Measurements from ENCODE around the gene CPNE5. TPM values are rescaled to one million over a fixed set of nuclear protein-coding genes. Genes with fewer than 3 reads are reported as not detected.

The CPNE5 gene
- total RNA-seq, 3 donors from 2014 or later (not counting 1 experiment from before 2014, with no cell fraction given) = 1.2 to 8.5 (median 2.0) TPM

DNA sequence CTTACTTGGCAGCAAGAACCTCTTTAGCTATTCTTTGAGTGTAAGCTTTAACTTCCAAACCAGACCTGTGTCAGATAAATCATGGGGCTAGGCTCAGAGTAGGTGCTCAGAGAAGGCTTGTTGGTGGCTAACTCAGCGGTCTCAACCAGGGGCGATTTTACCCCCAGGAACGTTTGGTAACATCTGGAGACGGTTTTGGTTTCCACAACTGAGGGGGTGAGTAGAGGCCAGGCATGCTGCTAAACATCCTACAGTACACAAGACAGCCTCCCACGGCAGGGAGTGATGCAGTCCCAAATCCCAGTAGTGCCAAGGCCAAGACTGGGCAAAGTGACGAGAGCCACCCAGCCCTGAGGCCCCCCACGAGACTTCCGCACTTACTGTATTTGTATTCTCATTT lies 82.5 kb downstream of the CPNE5 start:
- Histone ChIP-seq H3K36me3 (ENCODE audit: control insufficient read depth, insufficient read depth, low read length) (no peaks in the 10 kb centered on the region), H3K9me3 (ENCODE audit: control insufficient read depth, insufficient read depth, low read length) (no peaks in the 10 kb centered on the region), H3K4me1 (ENCODE audit: control insufficient read depth, insufficient read depth, low read length) (peaks cover 72% of the 10 kb centered on the region), H3K27me3 (ENCODE audit: control insufficient read depth, insufficient read depth, low read length) (no peaks in the 10 kb centered on the region), H3K4me3 (ENCODE audit: low read length) (peak overlapping the region; percentile 7), H3K27ac (ENCODE audit: low read length) (peak overlapping the region; percentile 72)
- H3K9me3 Mint-ChIP-seq = no peaks in the 10 kb centered on the region
- no peaks in the 10 kb centered on the region for H3K36me3 Mint-ChIP-seq
- peak overlapping the region; percentile 81 to 92 for H3K27ac Mint-ChIP-seq
- DNase-seq (no peak), ATAC-seq (no peak)
- peaks cover 34 to 47% of the 10 kb centered on the region in 2 donors for H3K4me1 Mint-ChIP-seq
- H3K27me3 Mint-ChIP-seq (ENCODE audit: low read depth in 2 of 2) = peaks cover 0 to 6% of the 10 kb centered on the region in 2 donors
- TF ChIP-seq, protein P1, sequence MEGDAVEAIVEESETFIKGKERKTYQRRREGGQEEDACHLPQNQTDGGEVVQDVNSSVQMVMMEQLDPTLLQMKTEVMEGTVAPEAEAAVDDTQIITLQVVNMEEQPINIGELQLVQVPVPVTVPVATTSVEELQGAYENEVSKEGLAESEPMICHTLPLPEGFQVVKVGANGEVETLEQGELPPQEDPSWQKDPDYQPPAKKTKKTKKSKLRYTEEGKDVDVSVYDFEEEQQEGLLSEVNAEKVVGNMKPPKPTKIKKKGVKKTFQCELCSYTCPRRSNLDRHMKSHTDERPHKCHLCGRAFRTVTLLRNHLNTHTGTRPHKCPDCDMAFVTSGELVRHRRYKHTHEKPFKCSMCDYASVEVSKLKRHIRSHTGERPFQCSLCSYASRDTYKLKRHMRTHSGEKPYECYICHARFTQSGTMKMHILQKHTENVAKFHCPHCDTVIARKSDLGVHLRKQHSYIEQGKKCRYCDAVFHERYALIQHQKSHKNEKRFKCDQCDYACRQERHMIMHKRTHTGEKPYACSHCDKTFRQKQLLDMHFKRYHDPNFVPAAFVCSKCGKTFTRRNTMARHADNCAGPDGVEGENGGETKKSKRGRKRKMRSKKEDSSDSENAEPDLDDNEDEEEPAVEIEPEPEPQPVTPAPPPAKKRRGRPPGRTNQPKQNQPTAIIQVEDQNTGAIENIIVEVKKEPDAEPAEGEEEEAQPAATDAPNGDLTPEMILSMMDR (IDR thresholded peaks at IDR 0.05) = no peak
- peak overlapping the region; percentile 28 for H3K4me3 Mint-ChIP-seq
- 84% methylated on average over 7 of the region's 8 CpGs for WGBS (ENCODE audit: insufficient coverage)
- intact Hi-C loops (cut with micrococcal nuclease) = loop anchor here (5.0 kb wide), 1 partner anchor 334 kb away; no protein-coding TSS in a partner anchor

DNA sequence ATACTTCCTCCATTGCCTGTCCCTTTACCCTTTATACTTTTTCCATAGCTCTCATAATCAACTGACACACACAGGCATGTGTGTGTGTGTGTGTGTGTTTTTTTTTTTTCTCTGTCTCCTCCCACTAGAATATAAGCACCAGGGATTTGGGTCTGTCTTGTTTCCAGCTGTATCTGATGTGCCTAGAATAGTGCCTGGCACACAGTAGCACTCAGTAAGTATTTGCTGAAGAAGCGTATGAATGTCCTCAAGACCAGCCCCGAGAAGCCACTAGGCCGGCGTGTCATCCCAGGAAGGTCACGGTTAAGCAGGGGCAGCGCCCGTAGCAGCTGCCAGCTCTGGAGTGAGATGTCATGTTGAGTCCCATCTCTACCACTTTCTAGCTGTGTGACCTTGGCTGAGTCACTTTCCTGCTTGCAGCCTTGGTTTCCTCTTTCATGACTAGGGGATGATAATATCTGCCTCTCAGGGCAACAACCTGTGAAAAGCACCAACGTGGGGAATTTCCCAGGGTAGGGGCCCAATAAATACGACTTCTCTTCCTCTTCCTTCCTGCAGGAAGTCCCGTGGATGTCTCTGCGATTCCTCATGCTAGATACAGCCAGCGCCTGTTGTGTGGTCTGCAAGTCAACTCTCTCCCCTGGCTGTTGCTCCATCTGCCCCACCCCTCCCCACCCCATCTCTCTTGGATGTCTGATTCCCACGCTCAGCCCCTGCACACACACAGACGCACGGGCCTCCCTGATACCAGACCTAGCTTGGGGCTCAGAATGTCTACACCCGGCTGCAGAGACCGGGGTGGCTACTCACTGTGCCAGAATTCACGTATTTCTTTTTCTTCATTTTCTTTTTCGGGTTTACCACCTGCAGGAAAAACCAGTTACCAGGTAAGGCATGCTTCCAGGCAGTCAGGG lies 83.6 kb downstream of the CPNE5 start:
- Mint-ChIP-seq H3K36me3 (no peaks in the 10 kb centered on the region), H3K27ac (peak overlapping the region; percentile 81 to 92), H3K4me3 (peak overlapping the region; percentile 49), H3K27me3 (ENCODE audit: low read depth in 2 of 2) (peaks cover 0 to 6% of the 10 kb centered on the region in 2 donors), H3K9me3 (no peaks in the 10 kb centered on the region), H3K4me1 (peaks cover 34 to 47% of the 10 kb centered on the region in 2 donors)
- peaks cover 1% of the 10 kb centered on the region for H3K9me3 ChIP-seq (ENCODE audit: control insufficient read depth, insufficient read depth, low read length)
- H3K27me3 ChIP-seq (ENCODE audit: control insufficient read depth, insufficient read depth, low read length) = no peaks in the 10 kb centered on the region
- WGBS (ENCODE audit: insufficient coverage) = 23% methylated on average over 19 of the region's 19 CpGs
- H3K4me1 ChIP-seq (ENCODE audit: control insufficient read depth, insufficient read depth, low read length) = peaks cover 78% of the 10 kb centered on the region
- H3K36me3 ChIP-seq (ENCODE audit: control insufficient read depth, insufficient read depth, low read length) = no peaks in the 10 kb centered on the region
- DNase-seq = peak; percentile 44 to 93
- peak overlapping the region; percentile 7 for H3K4me3 ChIP-seq (ENCODE audit: low read length)
- H3K27ac ChIP-seq (ENCODE audit: low read length) = peak overlapping the region; percentile 72
- peak; percentile 82 to 88 (median 85) for ATAC-seq
- TF ChIP-seq, protein P1 (IDR thresholded peaks at IDR 0.05) = no peak
- intact Hi-C loops (cut with micrococcal nuclease) = loop anchor here (5.0 kb wide), 1 partner anchor 333 kb away; no protein-coding TSS in a partner anchor

DNA sequence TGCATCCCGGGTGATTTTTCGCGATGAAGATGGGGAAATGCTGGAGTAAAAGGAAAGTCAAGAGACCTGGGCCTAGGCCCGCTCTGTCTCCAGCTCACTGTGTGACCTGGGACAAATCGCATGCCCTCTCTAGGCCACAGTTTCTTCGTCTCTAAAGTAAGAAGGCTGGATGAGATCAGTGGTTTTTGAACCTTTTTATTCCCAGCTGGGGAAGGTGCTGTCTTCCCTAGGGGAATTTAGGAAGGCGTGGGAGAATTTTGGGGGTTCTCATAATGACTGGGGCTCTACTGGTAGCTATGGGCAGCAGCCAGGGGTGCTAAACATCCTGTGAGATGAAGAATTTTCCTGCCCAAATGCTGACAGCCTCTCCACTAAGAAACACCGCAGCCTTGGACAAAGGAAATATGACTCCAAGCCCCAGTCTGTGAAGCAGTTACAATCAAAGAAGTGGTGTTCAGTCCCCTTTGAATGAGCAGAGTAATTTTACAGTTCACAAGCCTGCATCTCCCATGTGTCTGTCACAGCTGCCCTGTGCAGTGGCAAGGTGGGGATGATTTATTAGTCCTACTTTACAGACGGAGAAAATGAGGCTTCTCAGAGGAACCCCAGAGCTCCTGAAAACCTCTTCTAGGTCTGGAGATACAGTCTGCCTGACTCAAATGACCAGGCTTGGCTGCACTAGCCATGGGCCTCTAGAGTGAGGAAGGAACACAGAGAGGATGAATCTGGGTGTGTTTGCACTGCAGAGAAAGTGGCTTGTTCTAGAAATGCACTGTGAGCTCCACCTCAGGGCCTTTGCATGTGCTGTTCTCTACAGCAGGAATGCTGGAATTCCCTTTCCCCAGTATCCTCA lies 84.4 kb downstream of the CPNE5 start:
- H3K27me3 Mint-ChIP-seq (ENCODE audit: low read depth in 2 of 2) = peaks cover 0 to 4% of the 10 kb centered on the region in 2 donors
- TF ChIP-seq, protein P1 (IDR thresholded peaks at IDR 0.05) = no peak
- peak overlapping the region; percentile 49 for H3K4me3 Mint-ChIP-seq
- ATAC-seq (no peak), DNase-seq (no peak)
- Histone ChIP-seq H3K4me3 (ENCODE audit: low read length) (no peak overlapping the region), H3K27ac (ENCODE audit: low read length) (peak overlapping the region; percentile 72), H3K4me1 (ENCODE audit: control insufficient read depth, insufficient read depth, low read length) (peaks cover 78% of the 10 kb centered on the region), H3K27me3 (ENCODE audit: control insufficient read depth, insufficient read depth, low read length) (no peaks in the 10 kb centered on the region), H3K36me3 (ENCODE audit: control insufficient read depth, insufficient read depth, low read length) (no peaks in the 10 kb centered on the region), H3K9me3 (ENCODE audit: control insufficient read depth, insufficient read depth, low read length) (peaks cover 9% of the 10 kb centered on the region)
- H3K36me3 Mint-ChIP-seq = no peaks in the 10 kb centered on the region
- 93% methylated on average over 9 of the region's 9 CpGs for WGBS (ENCODE audit: insufficient coverage)
- no peaks in the 10 kb centered on the region for H3K9me3 Mint-ChIP-seq
- intact Hi-C loops (cut with micrococcal nuclease) = loop anchor here (5.0 kb wide), 1 partner anchor 333 kb away; no protein-coding TSS in a partner anchor
- peaks cover 34 to 47% of the 10 kb centered on the region in 2 donors for H3K4me1 Mint-ChIP-seq
- peak overlapping the region; percentile 81 to 92 for H3K27ac Mint-ChIP-seq

All from natural killer cell (primary cell).